HL-60 (cell line): ENCODE measurements around the gene FGGY.
A peak's percentile ranks its signal among the peaks of the same experiment; 100 is the strongest.

ENCODE experiments used
- DNase-seq, 2 experiments: peaks; one replicate each; pipeline ENCODE4 v3.0.0-alpha.2; 2010 to 2020; ENCODE audit warnings: low read depth in 1 of 2, low spot score in 1 of 2
- H3K27ac ChIP-seq: fragments of 250-450 bp; sonication (Bioruptor Pico); replicated peaks from 2 replicates; pipeline ENCODE4 v1.5.1; 2020; ENCODE audit warnings: mild to moderate bottlenecking, moderate library complexity
- H3K27me3 ChIP-seq: fragments of 250-450 bp; sonication (Bioruptor Pico); 2 replicates; pipeline ENCODE4 v1.5.1; 2021; ENCODE audit warnings: mild to moderate bottlenecking, moderate library complexity; ENCODE audit not compliant: insufficient read depth, poor library complexity, severe bottlenecking
- H3K4me3 ChIP-seq: replicated peaks from 2 replicates; pipeline ENCODE4 v1.5.1; 2011; ENCODE audit warnings: mild to moderate bottlenecking, control low read depth, low read length; ENCODE audit not compliant: insufficient read depth
- CTCF ChIP-seq: IDR thresholded peaks from one replicate; pipeline ENCODE4 v1.5.1; 2011; ENCODE audit warnings: low read length, control low read depth, inconsistent platforms; ENCODE audit not compliant: insufficient read depth
- GABPA ChIP-seq: IDR thresholded peaks from 2 replicates; pipeline ENCODE4 v1.6.1; 2012; ENCODE audit warnings: low read depth
- POLR2AphosphoS5 ChIP-seq: IDR thresholded peaks from 2 replicates; pipeline ENCODE4 v1.6.1; 2012; ENCODE audit warnings: low read depth
- REST ChIP-seq: IDR thresholded peaks from 2 replicates; pipeline ENCODE4 v1.6.1; 2012; ENCODE audit warnings: low read depth; ENCODE audit not compliant: insufficient replicate concordance
- SPI1 ChIP-seq: IDR thresholded peaks from 2 replicates; pipeline ENCODE4 v1.6.1; 2012; ENCODE audit warnings: low read depth, mild to moderate bottlenecking, borderline replicate concordance

FGGY gene

GRCh38 chr1:59329412-59330053 is 32.6 kb downstream of the FGGY start:
- TF ChIP-seq GABPA = no peak
- TF ChIP-seq REST = no peak
- TF ChIP-seq POLR2AphosphoS5 = no peak
- peak; percentile 62 for TF ChIP-seq SPI1
- DNase-seq = no peak

GRCh38 chr1:59331686-59332620 is 35.1 kb downstream of the FGGY start:
- Histone ChIP-seq H3K4me3 (no peak overlapping the region), H3K27ac (no peak overlapping the region), H3K27me3 (no peaks in the 10 kb centered on the region)
- DNase-seq = no peak
- no peak for TF ChIP-seq GABPA
- no peak for TF ChIP-seq SPI1
- no peak for TF ChIP-seq CTCF
- TF ChIP-seq REST = no peak
- no peak for TF ChIP-seq POLR2AphosphoS5

More at GRCh38 chr1:59329412-59330053, 32.6 kb downstream of the FGGY start:
- no peak overlapping the region for H3K27ac ChIP-seq
- H3K27me3 ChIP-seq = no peaks in the 10 kb centered on the region
- no peak overlapping the region for H3K4me3 ChIP-seq

GRCh38 chr1:59332983-59333382 is 36.1 kb downstream of the FGGY start:
- peak; percentile 39 to 45 for DNase-seq
- TF ChIP-seq GABPA (no peak), POLR2AphosphoS5 (no peak), CTCF (no peak), REST (no peak), SPI1 (no peak)
- Histone ChIP-seq H3K27me3 (no peaks in the 10 kb centered on the region), H3K27ac (peak overlapping the region; percentile 46), H3K4me3 (no peak overlapping the region)
